Natural killer cell (primary cell): ENCODE measurements around the gene ANGPTL2. TPM values are rescaled to one million over a fixed set of nuclear protein-coding genes. Genes with fewer than 3 reads are reported as not detected.

Experiments used
- ATAC-seq, 3 donors: fragments of 150-1000 bp in 2 of 3; fragments of 200-7000 bp in 1 of 3; cut with Tn5 transposase; 1 replicate in 1 of 3; 2 replicates in 2 of 3; pipeline ENCODE4 v1.10.0; 2021; ENCODE audit warnings: mild to moderate bottlenecking in 2 of 3, moderate library complexity in 2 of 3
- DNase-seq, 2 donors: peaks; one replicate each; pipeline versions ENCODE4 v3.0.0 to v3.0.0-alpha.2; 2013 to 2021; ENCODE audit warnings: mixed read lengths in 1 of 2
- H3K27ac ChIP-seq: one replicate; pipeline ENCODE4 v1.5.1; 2013; ENCODE audit warnings: mild to moderate bottlenecking, low read length
- H3K27me3 ChIP-seq: one replicate; pipeline ENCODE4 v1.6.1; 2013; ENCODE audit warnings: low read length; ENCODE audit not compliant: control insufficient read depth, insufficient read depth
- H3K36me3 ChIP-seq: one replicate; pipeline ENCODE4 v1.6.1; 2013; ENCODE audit warnings: low read length; ENCODE audit not compliant: control insufficient read depth, insufficient read depth
- H3K4me1 ChIP-seq: one replicate; pipeline ENCODE4 v1.6.1; 2013; ENCODE audit warnings: low read length; ENCODE audit not compliant: control insufficient read depth, insufficient read depth
- H3K4me3 ChIP-seq: one replicate; pipeline ENCODE4 v1.5.1; 2013; ENCODE audit warnings: low read length
- H3K9me3 ChIP-seq: one replicate; pipeline ENCODE4 v1.6.1; 2013; ENCODE audit warnings: low read length; ENCODE audit not compliant: control insufficient read depth, insufficient read depth
- H3K27ac Mint-ChIP-seq, 2 donors: one replicate each; pipeline ENCODE4 v1.8.0; 2022; ENCODE audit warnings: mild to moderate bottlenecking in 2 of 2, mixed read lengths in 2 of 2, moderate library complexity in 1 of 2
- H3K27me3 Mint-ChIP-seq, 2 donors: one replicate each; pipeline ENCODE4 v1.8.0; 2022; ENCODE audit warnings: low read depth in 2 of 2, mixed read lengths in 2 of 2
- H3K36me3 Mint-ChIP-seq: one replicate; pipeline ENCODE4 v1.8.0; 2022; ENCODE audit warnings: mixed read lengths
- H3K4me1 Mint-ChIP-seq, 2 donors: one replicate each; pipeline ENCODE4 v1.8.0; 2022; ENCODE audit warnings: mixed read lengths in 2 of 2
- H3K4me3 Mint-ChIP-seq: one replicate; pipeline ENCODE4 v1.8.0; 2022; ENCODE audit warnings: mild to moderate bottlenecking, moderate library complexity, mixed read lengths
- H3K9me3 Mint-ChIP-seq, 2 donors: one replicate each; pipeline ENCODE4 v1.8.0; 2022; ENCODE audit warnings: mixed read lengths in 2 of 2
- CTCF ChIP-seq: fragments of 200-600 bp; IDR thresholded peaks from one replicate; pipeline ENCODE4 v1.8.0; 2022; ENCODE audit warnings: antibody characterized with exemption
- WGBS: methylation state at CpG from one replicate; pipeline ENCODE4 v1.1.7; 2013; ENCODE audit warnings: missing lambda C conversion rate; ENCODE audit not compliant: insufficient coverage; 5-methylcytosine and 5-hydroxymethylcytosine counted together
- intact Hi-C: fragments of 100-400 bp; cut with micrococcal nuclease; formaldehyde crosslinking; loops from one replicate; pipeline ENCODE4 v1.14.2; 2022
- total RNA-seq, 4 donors: library from RNA; stranded (reverse); fragments of 120-200 nt in 1 of 4; gene quantifications; one replicate each; pipeline versions ENCODE4 v1.2.3 to v1.2.4, GENCODE V29; 2013 to 2022

The ANGPTL2 gene
- total RNA-seq, 3 donors from 2014 or later (not counting 1 experiment from before 2014, with no cell fraction given), result not detected

- WGBS, result 100% methylated on average over 1 of the region's 1 CpG
- intact Hi-C loops, result no loop called here
These were observed 56.8 kb downstream of the ANGPTL2 start for GRCh38 chr9:127065592-127065991.

GRCh38 chr9:127064335-127064734 lies 58.1 kb downstream of the ANGPTL2 start:
- 94% methylated on average over 2 of the region's 2 CpGs for WGBS
- H3K4me1 Mint-ChIP-seq, result peaks cover 0 to 6% of the 10 kb centered on the region in 2 donors
- no peak overlapping the region for H3K27ac Mint-ChIP-seq
- Histone ChIP-seq H3K9me3 (no peaks in the 10 kb centered on the region), H3K4me3 (no peak overlapping the region), H3K27me3 (no peaks in the 10 kb centered on the region), H3K27ac (no peak overlapping the region), H3K36me3 (no peaks in the 10 kb centered on the region), H3K4me1 (no peaks in the 10 kb centered on the region)
- no peaks in the 10 kb centered on the region for H3K36me3 Mint-ChIP-seq
- H3K4me3 Mint-ChIP-seq, result no peak overlapping the region
- no peak for TF ChIP-seq CTCF
- no peaks in the 10 kb centered on the region for H3K9me3 Mint-ChIP-seq
- H3K27me3 Mint-ChIP-seq, result no peaks in the 10 kb centered on the region
- intact Hi-C loops, result no loop called here
- ATAC-seq, result no peak
- DNase-seq, result no peak

More at GRCh38 chr9:127065592-127065991, 56.8 kb downstream of the ANGPTL2 start:
- H3K4me3 ChIP-seq, result no peak overlapping the region
- DNase-seq, result no peak
- no peaks in the 10 kb centered on the region for H3K36me3 ChIP-seq
- Mint-ChIP-seq H3K9me3 (no peaks in the 10 kb centered on the region), H3K36me3 (no peaks in the 10 kb centered on the region), H3K27me3 (no peaks in the 10 kb centered on the region), H3K4me1 (no peaks in the 10 kb centered on the region), H3K4me3 (no peak overlapping the region), H3K27ac (no peak overlapping the region)
- H3K4me1 ChIP-seq, result no peaks in the 10 kb centered on the region
- TF ChIP-seq CTCF, result no peak
- H3K27ac ChIP-seq, result no peak overlapping the region
- no peaks in the 10 kb centered on the region for H3K9me3 ChIP-seq
- ATAC-seq, result no peak
- no peaks in the 10 kb centered on the region for H3K27me3 ChIP-seq

- no peak overlapping the region for H3K4me3 Mint-ChIP-seq
- intact Hi-C loops, result no loop called here
- ATAC-seq (no peak), DNase-seq (no peak)
- no peaks in the 10 kb centered on the region for H3K36me3 ChIP-seq
- no peak for TF ChIP-seq CTCF
- H3K9me3 ChIP-seq, result no peaks in the 10 kb centered on the region
- no peaks in the 10 kb centered on the region for H3K27me3 ChIP-seq
- H3K27me3 Mint-ChIP-seq, result no peaks in the 10 kb centered on the region
- 100% methylated on average over 3 of the region's 3 CpGs for WGBS
- H3K4me1 Mint-ChIP-seq, result peaks cover 0 to 18% of the 10 kb centered on the region in 2 donors
- H3K4me1 ChIP-seq, result no peaks in the 10 kb centered on the region
- H3K27ac Mint-ChIP-seq, result no peak overlapping the region
- no peaks in the 10 kb centered on the region for H3K9me3 Mint-ChIP-seq
- H3K27ac ChIP-seq, result no peak overlapping the region
- H3K4me3 ChIP-seq, result no peak overlapping the region
- no peaks in the 10 kb centered on the region for H3K36me3 Mint-ChIP-seq
These were observed 61.0 kb downstream of the ANGPTL2 start for GRCh38 chr9:127061411-127061810.

GRCh38 chr9:127059765-127060361 lies 62.6 kb downstream of the ANGPTL2 start:
- H3K36me3 ChIP-seq, result no peaks in the 10 kb centered on the region
- no peaks in the 10 kb centered on the region for H3K27me3 Mint-ChIP-seq
- no peaks in the 10 kb centered on the region for H3K27me3 ChIP-seq
- 74% methylated on average over 4 of the region's 4 CpGs for WGBS
- H3K4me1 ChIP-seq, result no peaks in the 10 kb centered on the region
- peak overlapping the region in 1 of 2 donors; percentile 19 for H3K27ac Mint-ChIP-seq
- no peaks in the 10 kb centered on the region for H3K9me3 ChIP-seq
- no peak for DNase-seq
- H3K4me3 ChIP-seq, result no peak overlapping the region
- H3K4me1 Mint-ChIP-seq, result peaks cover 0 to 18% of the 10 kb centered on the region in 2 donors
- no peaks in the 10 kb centered on the region for H3K36me3 Mint-ChIP-seq
- ATAC-seq, result no peak
- no peaks in the 10 kb centered on the region for H3K9me3 Mint-ChIP-seq
- intact Hi-C loops, result no loop called here
- no peak overlapping the region for H3K4me3 Mint-ChIP-seq
- TF ChIP-seq CTCF, result no peak
- H3K27ac ChIP-seq, result no peak overlapping the region
